OCI-LY1 (cell line): ENCODE measurements around the gene DGKB.

Experiments
- H2AFZ ChIP-seq: fragments of 200-600 bp; sonication (generic), shearing (Covaris generic); 2 replicates; pipeline ENCODE4 v1.6.0; 2014; ENCODE audit warnings: antibody characterized with exemption, mild to moderate bottlenecking, low read length
- H3F3A ChIP-seq: fragments of 200-600 bp; sonication (generic), shearing (Covaris generic); 2 replicates; pipeline ENCODE4 v1.6.0; 2014; ENCODE audit warnings: mild to moderate bottlenecking, antibody characterized with exemption, low read length, moderate library complexity; ENCODE audit not compliant: insufficient read depth
- H3K27ac ChIP-seq: fragments of 200-600 bp; sonication (generic); 2 replicates; pipeline ENCODE4 v1.5.1; 2014; ENCODE audit warnings: low read length, mixed run types, mild to moderate bottlenecking, low read depth; ENCODE audit not compliant: poor library complexity, severe bottlenecking
- H3K27me3 ChIP-seq: fragments of 200-600 bp; sonication (generic); 2 replicates; pipeline ENCODE4 v1.6.0; 2014; ENCODE audit warnings: antibody characterized with exemption, mild to moderate bottlenecking, low read length, moderate library complexity; ENCODE audit not compliant: insufficient read depth
- H3K36me3 ChIP-seq: fragments of 200-600 bp; sonication (generic); 2 replicates; pipeline ENCODE4 v1.6.1; 2014; ENCODE audit warnings: mild to moderate bottlenecking, antibody characterized with exemption, low read length, moderate library complexity, mixed read lengths; ENCODE audit not compliant: insufficient read depth
- H3K4me1 ChIP-seq: fragments of 200-600 bp; sonication (generic); 2 replicates; pipeline ENCODE4 v1.5.1; 2014; ENCODE audit warnings: mild to moderate bottlenecking, low read length, moderate library complexity; ENCODE audit not compliant: insufficient read depth, severe bottlenecking
- H3K4me2 ChIP-seq: fragments of 200-600 bp; sonication (generic), shearing (Covaris generic); 2 replicates; pipeline ENCODE4 v1.6.1; 2014; ENCODE audit warnings: low read length
- H3K4me3 ChIP-seq: fragments of 200-600 bp; sonication (generic); 2 replicates; pipeline ENCODE4 v1.5.1; 2014; ENCODE audit warnings: low read length, low read depth, mild to moderate bottlenecking, mixed read lengths; ENCODE audit not compliant: poor library complexity, severe bottlenecking
- H3K79me2 ChIP-seq: fragments of 200-600 bp; shearing (Covaris generic); 2 replicates; pipeline ENCODE4 v1.6.1; 2016; ENCODE audit warnings: mixed run types, low read length, mixed read lengths; ENCODE audit not compliant: insufficient read depth
- H3K9ac ChIP-seq: fragments of 200-600 bp; sonication (generic), shearing (Covaris generic); 2 replicates; pipeline ENCODE4 v1.6.1; 2014; ENCODE audit warnings: mild to moderate bottlenecking, low read length, mixed read lengths
- H3K9me2 ChIP-seq: fragments of 200-600 bp; sonication (generic), shearing (Covaris generic); 2 replicates; pipeline ENCODE4 v1.6.1; 2014; ENCODE audit warnings: low read depth, mild to moderate bottlenecking, low read length, mixed read lengths
- H3K9me3 ChIP-seq: fragments of 200-600 bp; shearing (Covaris generic); 2 replicates; pipeline ENCODE4 v1.6.1; 2014; ENCODE audit warnings: low read length, mixed read lengths
- H4K20me1 ChIP-seq: fragments of 200-600 bp; sonication (generic), shearing (Covaris generic); 2 replicates; pipeline ENCODE4 v1.6.0; 2016; ENCODE audit warnings: mild to moderate bottlenecking, low read length; ENCODE audit not compliant: insufficient read depth
- CTCF ChIP-seq: fragments of 200-600 bp; sonication (generic), shearing (Covaris generic); IDR thresholded peaks from 2 replicates; pipeline ENCODE4 v1.5.1; 2017; ENCODE audit warnings: mild to moderate bottlenecking, antibody characterized with exemption, low read length, moderate library complexity, mixed read lengths
- EZH2 ChIP-seq: fragments of 200-600 bp; sonication (generic), shearing (Covaris generic); IDR thresholded peaks from 2 replicates; pipeline ENCODE4 v1.8.0; 2017; ENCODE audit warnings: borderline replicate concordance, mixed run types, mild to moderate bottlenecking, antibody characterized with exemption, low read length, moderate library complexity, mixed read lengths

Gene DGKB

GRCh38 chr7:14501436-14501835 lies 401.1 kb downstream of the DGKB start:
- Histone ChIP-seq H3F3A (no peaks in the 10 kb centered on the region), H3K27ac (no peak overlapping the region), H3K9me3 (no peaks in the 10 kb centered on the region), H3K4me1 (no peaks in the 10 kb centered on the region), H3K4me2 (no peak overlapping the region), H3K9ac (no peak overlapping the region), H3K36me3 (no peaks in the 10 kb centered on the region), H3K9me2 (peaks cover 5% of the 10 kb centered on the region), H2AFZ (no peak overlapping the region), H3K79me2 (no peaks in the 10 kb centered on the region), H4K20me1 (no peaks in the 10 kb centered on the region), H3K4me3 (no peak overlapping the region), H3K27me3 (no peaks in the 10 kb centered on the region)
- TF ChIP-seq EZH2 (no peak), CTCF (no peak)

GRCh38 chr7:14497390-14497789 lies 405.2 kb downstream of the DGKB start:
- H3K4me3 ChIP-seq, result no peak overlapping the region
- H3K27me3 ChIP-seq, result no peaks in the 10 kb centered on the region
- H4K20me1 ChIP-seq, result no peaks in the 10 kb centered on the region
- no peaks in the 10 kb centered on the region for H3F3A ChIP-seq
- no peak for TF ChIP-seq EZH2
- TF ChIP-seq CTCF, result no peak
- no peak overlapping the region for H3K4me2 ChIP-seq
- no peaks in the 10 kb centered on the region for H3K4me1 ChIP-seq
- H2AFZ ChIP-seq, result no peak overlapping the region
- no peaks in the 10 kb centered on the region for H3K9me3 ChIP-seq
- H3K79me2 ChIP-seq, result no peaks in the 10 kb centered on the region
- H3K36me3 ChIP-seq, result no peaks in the 10 kb centered on the region
- H3K9me2 ChIP-seq, result peaks cover 5% of the 10 kb centered on the region
- H3K9ac ChIP-seq, result no peak overlapping the region
- H3K27ac ChIP-seq, result no peak overlapping the region

DNA sequence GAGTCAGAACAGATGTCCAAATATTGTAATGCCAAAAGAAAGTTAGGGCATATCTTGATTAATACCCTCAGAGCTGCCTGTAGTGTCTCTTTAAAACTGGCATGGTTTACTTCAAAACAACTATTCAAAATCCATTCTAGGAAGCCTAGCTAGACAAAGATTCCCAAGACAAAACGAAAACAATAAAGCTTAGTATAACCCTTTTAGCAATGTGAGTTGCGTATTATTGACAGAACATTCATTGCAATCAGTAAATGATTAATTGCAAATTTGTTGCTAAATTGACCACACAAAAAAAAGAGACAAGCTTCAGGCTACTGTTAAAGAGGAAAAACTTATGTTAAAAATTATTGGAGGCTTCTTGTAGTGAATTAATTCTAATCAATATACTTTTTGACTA lies 406.9 kb downstream of the DGKB start:
- H3K9ac ChIP-seq, result no peak overlapping the region
- no peaks in the 10 kb centered on the region for H3K4me1 ChIP-seq
- H3K4me3 ChIP-seq, result no peak overlapping the region
- H3K4me2 ChIP-seq, result no peak overlapping the region
- no peaks in the 10 kb centered on the region for H4K20me1 ChIP-seq
- TF ChIP-seq CTCF, result no peak
- TF ChIP-seq EZH2, result no peak
- H3K79me2 ChIP-seq, result no peaks in the 10 kb centered on the region
- H3K27ac ChIP-seq, result no peak overlapping the region
- H3F3A ChIP-seq, result no peaks in the 10 kb centered on the region
- no peaks in the 10 kb centered on the region for H3K9me3 ChIP-seq
- H3K27me3 ChIP-seq, result no peaks in the 10 kb centered on the region
- H2AFZ ChIP-seq, result no peak overlapping the region
- no peaks in the 10 kb centered on the region for H3K36me3 ChIP-seq
- H3K9me2 ChIP-seq, result peaks cover 5% of the 10 kb centered on the region
